GM10266 (cell line): ENCODE results near the gene FAM240A.

Source experiments
- DNase-seq: peaks from one replicate; pipeline ENCODE4 v3.0.0; 2012; ENCODE audit errors: extremely low spot score
- TF ChIP-seq, protein P1 (sequence below): IDR thresholded peaks from 2 replicates; pipeline ENCODE4 v1.5.1; 2012; ENCODE audit warnings: mild to moderate bottlenecking, low read depth; ENCODE audit not compliant: control insufficient read depth, insufficient read depth; ENCODE audit errors: missing control alignments

Gene FAM240A

GRCh38 chr3:46664971-46665762, 52.8 kb downstream of the FAM240A start:
- TF ChIP-seq, protein P1, sequence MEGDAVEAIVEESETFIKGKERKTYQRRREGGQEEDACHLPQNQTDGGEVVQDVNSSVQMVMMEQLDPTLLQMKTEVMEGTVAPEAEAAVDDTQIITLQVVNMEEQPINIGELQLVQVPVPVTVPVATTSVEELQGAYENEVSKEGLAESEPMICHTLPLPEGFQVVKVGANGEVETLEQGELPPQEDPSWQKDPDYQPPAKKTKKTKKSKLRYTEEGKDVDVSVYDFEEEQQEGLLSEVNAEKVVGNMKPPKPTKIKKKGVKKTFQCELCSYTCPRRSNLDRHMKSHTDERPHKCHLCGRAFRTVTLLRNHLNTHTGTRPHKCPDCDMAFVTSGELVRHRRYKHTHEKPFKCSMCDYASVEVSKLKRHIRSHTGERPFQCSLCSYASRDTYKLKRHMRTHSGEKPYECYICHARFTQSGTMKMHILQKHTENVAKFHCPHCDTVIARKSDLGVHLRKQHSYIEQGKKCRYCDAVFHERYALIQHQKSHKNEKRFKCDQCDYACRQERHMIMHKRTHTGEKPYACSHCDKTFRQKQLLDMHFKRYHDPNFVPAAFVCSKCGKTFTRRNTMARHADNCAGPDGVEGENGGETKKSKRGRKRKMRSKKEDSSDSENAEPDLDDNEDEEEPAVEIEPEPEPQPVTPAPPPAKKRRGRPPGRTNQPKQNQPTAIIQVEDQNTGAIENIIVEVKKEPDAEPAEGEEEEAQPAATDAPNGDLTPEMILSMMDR = no peak

DNA sequence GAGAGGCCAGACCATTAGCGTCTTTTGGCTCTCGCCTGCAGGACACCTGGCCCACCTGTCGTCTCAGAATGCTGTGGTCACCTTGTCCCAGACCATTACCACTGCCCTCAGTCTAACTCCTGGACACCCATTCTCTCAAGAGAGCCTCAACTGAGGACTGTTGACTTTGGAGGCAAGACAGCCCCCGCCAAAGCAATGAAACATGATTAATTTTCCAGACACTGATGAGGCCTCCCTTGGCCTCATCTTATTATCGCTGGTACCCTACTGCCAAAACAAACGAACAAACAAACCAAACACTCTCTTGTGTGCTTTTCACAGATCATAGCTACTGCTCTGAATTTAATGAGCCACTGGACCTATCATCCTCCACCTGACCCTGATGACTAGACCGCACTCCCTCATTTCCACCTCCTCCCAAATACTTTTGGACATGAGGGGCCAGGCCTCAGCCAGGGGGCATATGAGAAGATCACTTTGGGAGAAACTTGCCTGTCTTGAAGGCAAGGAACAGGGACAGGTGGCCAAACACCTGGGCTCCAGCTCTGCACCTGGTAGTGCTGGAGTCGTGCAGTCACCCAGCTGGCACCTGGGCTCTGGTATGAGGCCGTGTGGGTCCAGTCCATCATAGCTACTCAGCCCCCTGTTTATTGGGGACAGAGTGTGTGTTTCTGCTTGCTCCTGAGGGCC, 53.6 kb downstream of the FAM240A start:
- DNase-seq = no peak
- TF ChIP-seq, protein P1 = no peak

More at GRCh38 chr3:46664971-46665762, 52.8 kb downstream of the FAM240A start:
- DNase-seq = no peak

DNA sequence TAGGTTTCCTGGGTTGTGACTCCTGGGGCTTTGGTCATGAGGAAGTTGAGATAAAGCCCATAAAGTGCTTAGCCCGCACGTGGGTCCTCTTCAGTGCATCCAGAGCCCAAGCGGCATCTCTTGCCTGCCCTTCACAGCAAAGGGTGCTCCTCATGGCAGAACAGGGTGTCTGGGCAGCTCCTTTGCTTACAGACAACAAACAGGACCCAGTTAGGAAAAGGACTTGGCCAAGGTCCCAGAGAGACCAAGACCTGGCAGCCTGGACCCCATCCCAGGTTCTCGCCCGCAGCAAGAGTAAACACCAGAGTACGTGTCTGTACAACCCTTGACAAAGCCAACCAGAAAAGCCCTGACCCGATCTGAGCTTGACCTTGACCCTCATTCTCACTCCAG, 54.1 kb downstream of the FAM240A start:
- no peak for DNase-seq
- TF ChIP-seq, protein P1 = no peak

- TF ChIP-seq, protein P1 = no peak
- no peak for DNase-seq
Measured at GRCh38 chr3:46667061-46667621, 54.8 kb downstream of the FAM240A start.

DNA sequence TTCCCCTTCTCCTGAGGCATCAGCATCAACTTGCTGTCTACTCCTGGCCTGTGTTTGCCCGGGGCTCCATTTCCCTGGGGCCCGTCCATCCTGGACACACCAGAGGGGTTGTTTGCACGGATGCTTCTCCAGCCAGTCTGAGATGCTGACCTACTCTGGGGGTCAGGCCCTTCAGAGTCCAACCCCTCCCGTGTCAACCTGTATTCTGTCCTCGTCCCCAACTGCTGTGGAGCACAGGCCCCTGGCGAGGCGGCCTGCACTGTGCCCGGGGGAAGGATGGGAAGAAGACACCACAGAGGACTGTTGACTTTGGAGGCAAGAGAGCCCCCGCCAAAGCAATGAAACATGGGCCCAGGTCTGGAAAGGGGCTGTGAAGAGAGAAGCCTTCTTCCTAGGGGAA, 55.3 kb downstream of the FAM240A start:
- DNase-seq = no peak
- TF ChIP-seq, protein P1 = no peak

GRCh38 chr3:46668116-46668515, 55.8 kb downstream of the FAM240A start:
- TF ChIP-seq, protein P1 = no peak
- DNase-seq = no peak

DNA sequence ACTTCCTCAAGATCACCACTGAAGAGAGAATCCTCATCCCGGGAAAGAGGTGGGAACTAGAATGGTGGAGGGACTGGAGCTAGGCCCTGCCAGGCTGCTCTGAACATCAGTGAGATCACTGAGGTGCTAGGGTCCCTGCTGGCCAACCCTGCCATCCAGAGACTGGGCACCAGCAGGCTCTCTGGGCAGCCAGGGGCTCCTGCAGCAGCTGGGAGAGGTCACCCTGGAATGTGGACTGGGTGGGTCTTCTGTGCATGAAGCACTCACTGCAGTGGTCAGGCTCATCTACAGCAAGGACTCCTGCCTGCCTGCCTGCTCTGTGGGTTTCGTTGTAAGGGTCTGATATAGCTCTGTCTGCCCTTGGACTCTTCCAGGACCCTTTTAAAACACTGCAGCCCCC, 56.3 kb downstream of the FAM240A start:
- DNase-seq = no peak

More for the DNA sequence above, 56.3 kb downstream of the FAM240A start:
- TF ChIP-seq, protein P1 = no peak
